Left renal pelvis (tissue), 4 donors: ENCODE data around the gene FAM171A2. TPM values are rescaled to one million over a fixed set of nuclear protein-coding genes. Genes with fewer than 3 reads are reported as not detected.
"Not testable (repeated sequence)": the region's sequence is repeated elsewhere in the genome, so short reads cannot be mapped to it uniquely, and the experiment has no call there.

Experiments used
- DNase-seq, 4 donors: peaks; one replicate each; pipeline ENCODE4 v3.0.0-alpha.2; 2013; ENCODE audit warnings: low read depth in 4 of 4, low spot score in 3 of 4
- polyA plus RNA-seq, 4 donors: library from polyadenylated mRNA; unstranded; fragments of 120-200 nt; gene quantifications; one replicate each; pipeline ENCODE4 v1.2.1, GENCODE V29; 2013; ENCODE audit not compliant: insufficient read length in 4 of 4

Gene FAM171A2
- 10 to 100 TPM; 31.5 to 67.0 (median 43.9) TPM for polyA plus RNA-seq

DNA sequence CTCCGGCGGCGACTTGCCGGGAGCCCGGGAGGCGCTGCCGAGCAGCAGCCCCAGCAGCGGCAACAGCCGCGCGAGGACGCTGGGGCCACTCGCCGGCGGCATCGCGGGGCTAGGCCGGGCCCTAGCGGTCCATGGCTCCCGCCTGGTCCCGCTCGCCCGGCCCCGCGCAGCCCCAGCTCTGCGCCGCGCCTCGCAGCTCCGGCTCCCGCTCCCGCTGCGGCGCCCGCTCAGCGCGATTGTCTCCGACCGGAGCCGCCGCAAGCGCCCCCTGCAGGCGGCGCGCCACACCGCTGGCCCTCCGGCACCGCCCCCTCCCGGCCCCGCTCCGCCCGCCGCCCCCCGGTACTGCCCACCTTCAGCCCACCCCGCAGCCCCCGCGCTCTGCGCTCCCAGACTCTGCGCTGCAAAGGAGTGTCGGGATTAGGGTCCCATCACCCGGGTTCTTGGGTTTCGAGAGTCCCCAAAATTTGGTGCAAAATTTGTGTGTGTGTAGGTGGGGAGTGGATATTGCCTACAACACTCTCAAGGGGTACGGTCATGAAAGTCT, at the start of gene FAM171A2:
TSS of gene FAM171A2 (minus strand) at position 241 of the 547 bp plus-strand sequence. CDS start at position 102, 139 bp downstream.
- no peak for DNase-seq

DNA sequence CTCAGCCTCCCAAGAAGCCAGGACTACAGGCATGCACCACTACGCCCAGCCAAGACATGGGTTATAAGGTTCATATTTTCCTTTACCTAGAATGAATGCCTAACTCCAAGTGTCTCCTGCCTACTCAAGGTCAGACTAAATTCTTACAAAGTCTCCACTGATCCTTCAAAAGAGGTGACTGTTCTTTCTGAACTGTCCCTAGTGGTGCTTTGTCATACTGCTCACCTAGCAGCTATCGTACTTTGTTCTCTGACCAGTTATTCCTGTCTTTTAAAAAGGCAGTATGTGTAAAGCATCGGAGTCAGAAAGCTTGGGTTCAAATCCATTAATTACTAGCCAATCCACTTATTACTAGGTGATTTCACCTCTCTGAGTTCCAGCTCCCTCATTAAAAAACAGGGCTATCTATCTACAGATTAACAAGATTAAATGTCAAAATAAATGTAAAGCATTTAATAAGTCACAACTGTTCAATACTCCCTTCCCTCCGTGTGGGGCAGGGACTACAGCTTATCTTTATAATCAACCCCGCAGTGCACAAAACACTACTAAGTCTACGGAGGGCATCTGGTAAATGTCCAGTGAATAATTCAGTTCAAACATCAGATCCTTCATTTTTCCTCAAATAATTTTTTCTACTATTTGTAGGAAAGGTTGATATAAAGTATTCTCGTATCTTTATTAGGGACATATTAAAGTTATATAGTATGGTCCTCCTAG, 45.8 kb upstream of the FAM171A2 start:
- no peak for DNase-seq

DNA sequence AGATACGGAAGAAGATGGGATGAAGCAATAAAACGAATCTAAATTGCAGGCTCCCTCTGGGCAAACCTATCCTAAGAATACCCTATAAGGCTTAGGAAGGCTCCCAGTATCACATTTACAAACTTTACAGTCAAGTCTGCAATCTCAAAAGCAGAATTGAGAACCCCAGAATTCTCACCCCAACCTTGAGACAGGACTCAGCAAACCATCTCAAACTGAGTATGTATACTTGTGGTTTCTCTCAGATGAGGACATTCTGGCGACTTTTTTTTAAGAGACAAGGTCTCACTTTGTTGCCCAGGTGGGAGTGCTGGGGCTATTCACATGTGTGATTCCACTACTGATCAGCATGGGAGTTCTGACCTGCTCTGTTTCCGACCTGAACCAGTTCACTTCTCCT, 45.1 kb upstream of the FAM171A2 start:
- DNase-seq = no peak

DNA sequence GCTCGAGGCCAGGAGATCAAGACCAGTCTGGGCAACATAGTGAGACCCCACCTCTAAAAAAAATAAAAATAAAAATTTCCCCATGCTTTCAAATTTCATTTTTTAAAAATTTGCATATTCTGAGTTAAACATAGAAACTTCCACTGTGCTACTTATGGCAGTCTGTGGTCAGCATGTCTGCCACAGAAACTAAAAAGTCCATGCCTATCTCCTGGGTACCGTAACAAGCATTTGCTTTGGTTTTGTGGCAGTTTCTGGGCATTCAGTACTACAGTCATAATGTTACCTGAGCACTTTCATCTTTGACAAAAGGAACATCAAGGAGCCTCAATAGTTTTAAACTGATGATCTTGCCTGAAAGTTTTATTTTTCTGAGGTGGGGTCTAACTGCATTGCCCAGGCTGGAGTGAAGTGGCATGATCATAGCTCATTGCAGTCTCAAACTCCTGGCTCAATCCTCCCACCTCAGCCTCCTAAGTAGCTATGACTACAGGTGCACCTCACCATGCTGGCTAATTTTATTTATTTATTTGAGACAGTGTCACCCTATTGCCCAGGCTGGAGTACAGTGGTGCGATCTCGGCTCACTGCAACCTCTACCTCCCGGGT, 39.0 kb upstream of the FAM171A2 start:
- no peak for DNase-seq

DNA sequence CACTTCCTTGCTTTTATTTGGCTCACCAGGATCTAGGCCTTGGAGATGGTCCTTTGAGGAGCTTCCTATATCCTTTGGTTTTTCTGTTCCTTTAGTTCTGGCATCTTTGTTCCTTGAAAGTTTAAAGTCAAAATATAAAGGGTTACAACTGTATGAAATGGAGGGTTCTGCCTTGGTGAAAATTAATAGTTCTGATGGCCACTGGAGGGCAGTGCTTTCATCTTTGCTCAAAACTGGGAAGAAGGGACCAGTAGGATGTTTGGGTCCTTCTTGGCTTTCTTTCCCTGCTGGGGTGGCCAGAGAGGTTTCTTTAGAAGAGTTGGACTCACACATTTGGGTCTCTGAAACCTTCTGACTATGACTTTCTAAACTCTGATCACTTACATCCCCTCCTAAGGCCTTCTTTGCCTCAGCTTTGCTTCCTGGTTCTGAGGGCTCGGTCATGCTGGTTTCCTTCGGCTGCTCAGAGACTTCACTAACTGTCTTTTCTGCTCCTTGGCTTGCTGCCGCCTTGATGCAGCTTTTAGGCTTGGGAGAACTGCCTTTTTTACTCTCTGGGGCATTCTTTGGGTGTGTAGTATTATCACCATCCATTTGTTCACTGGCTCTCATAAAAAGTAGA, 36.7 kb upstream of the FAM171A2 start:
- no peak for DNase-seq

DNA sequence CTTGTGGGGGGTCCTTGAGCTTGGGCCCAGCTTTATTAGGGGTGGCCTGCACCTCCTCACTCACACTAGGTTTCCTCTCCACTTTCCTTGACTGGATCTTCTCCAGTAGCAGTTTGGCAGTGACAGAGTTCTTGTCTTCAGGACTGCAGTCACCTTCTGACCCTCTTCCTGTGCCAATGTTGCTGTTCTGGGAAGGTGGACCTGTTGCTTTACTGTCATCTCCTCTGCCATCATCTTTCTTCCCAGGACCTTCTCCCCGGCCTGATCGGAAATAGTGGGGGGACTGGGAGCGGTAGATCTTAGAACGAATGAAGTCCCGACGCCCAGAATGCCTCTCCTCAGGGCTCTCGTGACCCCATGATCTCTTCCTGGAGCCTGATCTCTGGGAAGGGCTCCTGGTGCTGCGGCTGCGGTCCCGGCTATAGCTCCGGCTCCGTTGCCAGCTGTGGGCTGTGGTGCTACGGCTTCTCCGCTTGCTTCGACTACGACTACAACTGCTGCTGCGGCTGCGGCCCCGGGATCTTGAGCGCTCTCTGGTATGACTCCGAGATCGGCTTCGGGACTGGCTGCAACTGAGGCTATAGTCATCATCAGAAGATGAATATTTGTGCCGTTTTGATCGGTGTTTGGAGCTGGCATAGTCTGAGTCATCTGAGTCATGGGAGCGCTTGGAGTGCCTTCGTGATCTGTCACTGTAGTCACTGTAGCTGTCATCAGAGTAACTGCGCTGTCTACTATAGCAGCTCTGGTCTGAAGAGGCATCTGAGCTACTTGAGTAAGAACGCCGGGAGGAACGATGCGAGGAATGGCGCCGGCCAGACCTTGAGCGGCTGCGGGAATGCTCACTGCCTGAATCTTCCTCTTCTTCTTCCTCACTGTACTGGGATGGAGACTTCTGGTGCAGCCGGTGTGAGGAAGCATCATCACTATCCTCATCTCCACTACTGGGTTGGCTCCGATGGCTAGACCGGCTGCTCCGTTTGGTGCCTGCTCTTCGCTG, 35.3 kb upstream of the FAM171A2 start:
- DNase-seq = no peak

DNA sequence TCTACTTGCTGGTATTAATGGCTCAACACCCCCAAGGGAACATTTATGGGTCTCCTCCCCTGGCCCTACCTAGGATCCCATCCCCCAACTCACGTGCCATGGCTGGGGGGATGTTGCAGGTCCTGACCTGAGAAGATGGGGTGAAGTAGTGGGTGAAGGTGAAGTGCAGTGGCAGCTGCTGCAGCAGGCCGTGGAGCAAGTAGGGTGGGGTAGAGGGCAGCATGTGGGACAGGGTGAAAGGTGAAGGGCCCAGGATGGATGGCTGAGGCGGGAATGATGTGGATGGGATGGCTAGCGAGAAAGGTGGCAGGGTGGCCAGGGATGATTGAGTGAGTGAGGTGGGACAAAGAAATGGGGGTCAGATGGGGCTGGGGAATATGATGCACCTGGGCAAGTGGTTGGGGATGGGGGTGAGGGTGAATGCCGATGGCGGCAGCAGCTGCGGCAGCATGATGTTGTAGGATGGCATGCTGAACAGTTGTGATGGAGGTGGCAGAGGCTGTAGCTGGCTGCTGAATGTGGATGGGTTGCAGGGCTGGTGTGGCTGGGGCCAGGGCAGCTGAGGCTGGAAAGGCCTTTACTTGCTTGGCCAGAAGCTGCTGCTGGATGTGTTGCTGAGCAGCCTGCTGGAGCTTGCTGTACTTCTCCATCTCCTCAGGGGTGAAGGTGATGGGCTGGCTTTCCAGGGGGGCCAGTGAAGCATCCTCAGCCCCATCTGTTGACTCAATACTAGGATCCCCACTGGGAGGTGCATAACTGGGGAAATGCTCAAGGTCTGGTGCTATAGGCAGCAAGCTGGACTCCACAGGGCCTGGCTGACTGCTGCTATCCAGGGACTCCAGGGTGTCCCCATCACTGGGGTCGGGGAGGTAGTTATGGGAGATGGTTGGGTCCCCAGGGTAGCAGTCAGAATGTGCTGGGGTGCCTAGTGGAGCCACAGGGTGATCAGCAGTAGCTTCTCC, 34.1 kb upstream of the FAM171A2 start:
- DNase-seq = no peak

DNA sequence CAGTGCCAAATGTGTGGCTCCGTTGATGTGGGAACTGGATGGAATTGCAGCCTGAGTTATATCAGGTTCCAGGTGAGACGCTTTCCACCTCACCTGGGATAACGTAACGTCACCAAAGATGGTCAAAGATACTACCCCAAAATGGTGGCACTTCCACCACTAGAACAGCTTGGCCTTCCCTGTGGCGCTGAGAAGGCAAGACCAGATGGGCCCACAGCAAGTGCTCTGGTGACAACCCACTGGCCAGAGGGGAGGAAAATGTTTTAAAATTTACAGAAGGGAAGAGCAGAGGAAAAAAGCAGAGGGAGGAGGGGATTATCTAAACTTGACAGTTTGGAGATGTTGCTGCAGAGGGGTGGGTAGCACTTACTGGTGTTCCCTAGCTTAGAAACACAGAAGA, 33.3 kb upstream of the FAM171A2 start:
- DNase-seq = no peak

DNA sequence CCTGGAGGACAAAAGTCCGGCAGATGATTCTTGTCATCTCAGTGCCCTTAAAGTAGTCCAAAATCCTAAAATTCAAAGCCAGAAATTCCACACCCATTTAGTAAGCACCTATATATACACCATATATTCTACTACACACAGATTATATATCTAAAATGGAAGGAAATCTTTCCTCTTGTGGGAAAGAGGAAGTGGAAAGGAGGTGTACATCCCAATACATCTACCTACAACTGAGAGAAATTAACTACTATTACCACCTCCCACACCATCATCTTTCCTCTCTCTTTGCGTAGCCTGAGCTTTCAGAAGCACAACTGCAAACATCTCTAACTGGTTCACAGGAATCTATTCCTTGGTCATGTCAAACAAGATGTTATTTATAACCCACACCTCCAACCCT, 31.2 kb upstream of the FAM171A2 start:
- DNase-seq = no peak

DNA sequence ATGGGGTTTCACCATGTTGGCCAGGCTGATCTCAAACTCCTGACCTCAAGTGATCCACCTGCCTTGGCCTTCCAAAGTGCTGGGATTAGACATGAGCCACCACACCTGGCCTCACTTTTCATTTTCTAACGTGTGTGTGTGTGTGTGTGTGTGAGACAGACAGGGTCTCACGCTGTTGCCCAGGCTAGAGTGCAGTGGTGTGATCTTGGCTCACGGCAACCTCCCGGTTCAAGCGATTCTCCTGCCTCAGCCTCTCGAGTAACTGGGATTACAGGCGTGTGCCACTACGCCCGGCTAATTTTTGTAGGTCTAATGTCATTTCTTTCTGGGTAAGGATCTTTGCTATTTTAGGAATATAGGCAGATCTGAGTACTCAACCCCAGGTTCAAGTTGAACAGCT, 30.5 kb upstream of the FAM171A2 start:
- not testable (repeated sequence) for DNase-seq

DNA sequence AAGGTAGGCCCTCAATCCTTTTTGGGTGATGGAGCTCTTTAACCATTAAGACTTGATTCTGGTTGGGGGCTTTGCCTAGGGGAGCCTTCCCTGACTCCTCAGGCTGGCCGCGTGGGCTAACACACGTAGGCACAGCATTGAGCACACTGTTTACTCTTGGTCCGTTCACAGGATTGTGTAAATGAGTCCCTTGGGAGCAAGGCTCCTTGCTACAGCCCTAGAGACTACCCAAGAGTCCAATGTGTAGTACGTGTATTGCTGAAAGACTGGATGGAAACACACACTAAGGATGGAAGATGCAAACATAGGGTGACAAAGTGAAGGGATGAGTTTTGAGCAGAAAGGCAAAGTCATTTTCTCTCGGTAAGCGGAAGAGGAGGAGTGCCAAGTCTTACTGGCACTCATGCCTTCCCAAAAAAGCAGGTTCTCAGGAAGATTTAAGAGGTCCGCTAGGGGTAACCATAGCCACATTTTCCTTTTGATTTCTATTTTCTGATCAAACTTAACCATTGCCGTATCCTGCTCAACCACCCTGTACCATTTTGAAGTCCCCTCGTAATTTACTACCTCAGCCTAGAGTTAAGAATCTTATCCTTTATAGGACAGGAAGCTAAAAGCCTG, 26.7 kb upstream of the FAM171A2 start:
- DNase-seq = no peak

DNA sequence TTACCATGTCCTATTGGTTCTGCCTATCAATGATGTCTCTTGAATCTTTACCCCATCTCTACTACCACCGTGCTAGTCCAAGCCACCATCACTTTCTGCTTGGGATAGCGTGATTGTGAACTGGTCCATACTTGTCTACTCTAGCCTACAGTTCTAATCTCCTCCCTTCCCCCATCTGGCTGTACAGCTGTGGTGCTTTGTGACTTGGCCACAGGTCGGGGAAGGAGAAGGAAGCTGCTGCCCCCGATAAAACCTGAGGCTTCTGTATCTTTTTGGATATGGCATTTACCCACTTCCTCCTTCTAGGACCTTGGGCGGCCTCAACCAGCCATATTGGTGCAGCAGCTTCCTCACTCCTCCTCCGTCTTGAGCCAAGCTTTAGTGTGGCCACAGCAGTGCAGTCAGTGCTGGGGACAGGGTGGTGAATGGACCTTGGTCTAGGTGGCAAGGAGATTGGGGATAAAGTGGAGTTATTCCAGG, 26.1 kb upstream of the FAM171A2 start:
- DNase-seq = no peak

DNA sequence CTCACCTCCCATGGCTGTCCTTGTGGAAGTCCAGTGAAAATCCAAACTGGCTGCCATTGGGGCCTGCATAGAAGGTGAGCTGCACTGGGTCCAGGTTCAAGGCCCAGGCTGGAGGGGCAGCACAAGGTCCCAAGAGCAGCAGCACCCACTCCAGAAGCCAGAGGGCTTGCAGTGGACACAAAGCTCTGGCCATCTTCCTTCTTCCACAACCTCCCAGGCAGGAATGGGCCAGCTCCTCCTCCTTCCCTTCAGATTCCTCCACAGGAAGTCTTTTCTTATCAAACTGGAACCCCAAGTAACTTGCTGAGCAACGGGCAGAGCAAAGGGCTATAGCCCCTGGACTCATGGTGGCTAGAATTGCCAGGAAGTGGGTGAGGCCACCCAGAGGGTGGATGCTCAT, 25.6 kb upstream of the FAM171A2 start, which contains the start of gene ITGA2B:
TSS of gene ITGA2B (minus strand) at position 369 of the 400 bp plus-strand sequence. CDS start at position 193, 176 bp downstream.
- DNase-seq = no peak

DNA sequence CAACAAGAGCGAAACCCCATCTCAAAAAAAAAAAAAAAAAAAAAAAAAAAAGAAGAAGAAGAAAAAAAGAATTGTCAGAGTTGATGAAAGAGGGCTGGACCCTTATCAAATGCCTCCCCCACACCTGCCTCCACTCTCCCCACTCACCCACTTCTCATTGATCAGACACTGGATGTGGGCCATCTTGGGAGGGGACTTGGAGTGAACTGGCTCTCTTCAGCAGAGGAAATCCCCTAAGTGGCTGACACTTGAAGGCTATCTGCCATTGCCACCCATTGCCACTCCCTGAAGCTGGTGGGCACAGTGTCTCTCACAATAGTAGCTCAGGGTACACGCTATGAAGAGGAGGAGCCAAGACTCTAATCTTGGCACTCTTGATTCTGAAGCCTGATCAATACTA, 24.2 kb upstream of the FAM171A2 start:
- no peak for DNase-seq

DNA sequence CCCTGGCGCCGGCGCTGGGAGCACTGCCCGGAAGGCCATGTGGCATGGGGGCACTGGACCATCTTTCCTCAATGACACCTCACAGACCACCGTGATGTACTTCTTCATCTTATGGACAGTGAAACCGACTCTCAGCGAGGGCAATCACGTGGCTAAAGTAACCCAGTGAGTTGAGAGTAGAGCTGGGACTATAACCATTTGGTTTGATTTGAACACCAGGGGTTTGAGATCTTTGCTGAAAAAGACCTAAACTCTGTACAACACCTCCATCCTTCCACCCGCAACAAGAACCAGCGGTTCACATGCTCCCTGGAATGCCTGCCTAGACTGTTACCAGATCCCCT, 22.5 kb upstream of the FAM171A2 start:
- no peak for DNase-seq

DNA sequence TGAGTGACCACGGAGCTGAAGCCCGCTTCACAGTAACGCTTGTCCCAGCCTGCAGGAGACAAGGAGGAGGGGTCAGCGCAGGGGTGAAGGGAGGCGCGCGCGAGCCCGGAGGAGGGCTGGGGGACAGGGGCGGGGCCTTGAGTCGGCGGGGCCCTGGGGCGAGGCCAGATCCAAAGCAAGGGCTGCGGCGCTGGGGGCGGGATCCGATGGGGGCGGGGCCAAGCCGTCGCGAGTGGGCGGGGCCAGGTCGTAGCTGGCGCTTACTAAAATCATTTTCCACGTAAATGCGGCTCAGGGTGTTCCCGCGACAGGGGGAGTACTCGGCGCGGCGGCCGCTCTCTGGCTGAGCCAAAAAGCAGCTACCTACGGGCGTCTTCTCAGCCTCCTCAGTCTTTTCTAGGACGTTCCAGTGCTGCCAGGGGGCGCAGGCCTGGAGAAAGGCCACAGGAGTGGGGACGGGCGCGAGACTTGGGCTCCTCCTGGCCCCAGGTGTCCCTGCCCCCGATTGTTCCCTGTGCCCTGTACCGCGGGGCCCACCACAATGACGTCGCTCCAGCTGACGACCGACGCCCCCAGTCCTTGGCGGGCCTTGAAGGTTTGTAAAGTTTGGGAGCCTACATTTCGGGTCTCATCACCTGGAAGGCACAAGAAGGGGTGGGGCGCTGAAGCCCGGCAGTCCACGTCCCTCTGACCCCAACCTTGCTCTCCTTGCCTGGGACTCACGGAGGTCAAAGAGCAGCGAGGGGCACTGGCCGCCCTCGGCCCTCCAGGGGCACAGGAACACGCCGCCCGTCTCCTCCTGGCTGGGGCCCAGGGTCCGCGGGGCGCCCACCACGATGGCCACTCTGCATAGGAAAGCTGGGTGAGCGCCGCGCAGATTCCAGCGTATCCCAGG, 21.9 kb upstream of the FAM171A2 start:
- DNase-seq = peak in 1 of 4 donors; percentile 75

DNA sequence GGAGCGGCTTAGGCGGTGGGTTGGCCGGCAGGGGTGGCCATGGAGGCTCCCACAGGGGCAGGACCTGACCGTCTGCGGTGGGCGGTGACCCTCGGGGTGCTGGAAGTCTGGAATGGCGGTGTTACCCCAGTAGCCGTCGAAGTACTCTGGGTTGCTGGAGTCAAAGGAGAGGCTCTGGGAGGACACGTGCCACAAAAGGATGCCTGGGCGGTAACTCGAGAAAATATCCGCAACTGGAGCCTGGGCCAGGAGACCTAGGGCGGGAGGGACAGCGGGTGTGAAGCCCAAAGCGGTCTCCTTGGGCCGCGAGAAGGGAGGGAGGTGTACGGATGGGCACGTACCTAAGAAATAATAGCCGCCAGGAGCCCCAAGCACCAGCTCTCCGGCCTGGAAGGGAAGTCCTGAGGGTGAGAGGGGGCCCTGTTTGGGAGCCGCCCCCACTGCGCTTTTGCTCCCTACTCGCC, 21.2 kb upstream of the FAM171A2 start:
- DNase-seq = no peak
